ENCODE results near the gene CPEB4. TPM values are rescaled to one million over a fixed set of nuclear protein-coding genes. Genes with fewer than 3 reads are reported as not detected.

CPEB4 gene
- total and polyA plus RNA-seq, 9 of the 15 experiments (the other 6 are each of a cell fraction or from before 2014, with no cell fraction given) = 7.4 to 21.3 (median 12.4) TPM

GRCh38 chr5:173972925-173973615 lies 84.9 kb downstream of the CPEB4 start (continued):
- peak; percentile 59; the same call in 1 of the 2 replicates for TF ChIP-seq SMAD4 (CRISPR knock-in tag; conservative IDR thresholded peaks at IDR 0.05)
- TF ChIP-seq, protein P1, sequence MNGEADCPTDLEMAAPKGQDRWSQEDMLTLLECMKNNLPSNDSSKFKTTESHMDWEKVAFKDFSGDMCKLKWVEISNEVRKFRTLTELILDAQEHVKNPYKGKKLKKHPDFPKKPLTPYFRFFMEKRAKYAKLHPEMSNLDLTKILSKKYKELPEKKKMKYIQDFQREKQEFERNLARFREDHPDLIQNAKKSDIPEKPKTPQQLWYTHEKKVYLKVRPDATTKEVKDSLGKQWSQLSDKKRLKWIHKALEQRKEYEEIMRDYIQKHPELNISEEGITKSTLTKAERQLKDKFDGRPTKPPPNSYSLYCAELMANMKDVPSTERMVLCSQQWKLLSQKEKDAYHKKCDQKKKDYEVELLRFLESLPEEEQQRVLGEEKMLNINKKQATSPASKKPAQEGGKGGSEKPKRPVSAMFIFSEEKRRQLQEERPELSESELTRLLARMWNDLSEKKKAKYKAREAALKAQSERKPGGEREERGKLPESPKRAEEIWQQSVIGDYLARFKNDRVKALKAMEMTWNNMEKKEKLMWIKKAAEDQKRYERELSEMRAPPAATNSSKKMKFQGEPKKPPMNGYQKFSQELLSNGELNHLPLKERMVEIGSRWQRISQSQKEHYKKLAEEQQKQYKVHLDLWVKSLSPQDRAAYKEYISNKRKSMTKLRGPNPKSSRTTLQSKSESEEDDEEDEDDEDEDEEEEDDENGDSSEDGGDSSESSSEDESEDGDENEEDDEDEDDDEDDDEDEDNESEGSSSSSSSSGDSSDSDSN (IDR thresholded peaks at IDR 0.05; ENCODE audit: borderline replicate concordance in 1 of 2, low read depth in 2 of 2, low read length in 2 of 2) = 0 out of 4 replicates have a peak, but pooled peaks of 1 of the 2 experiments have one; percentile 44
- 0 out of 2 replicates have a peak, but pooled peaks have one; percentile 22 for TF ChIP-seq LCOR (CRISPR knock-in tag; IDR thresholded peaks at IDR 0.05)
- TF ChIP-seq ARID2 (IDR thresholded peaks at IDR 0.05) = peak; percentile 82
- TF ChIP-seq HDAC8 (tag; IDR thresholded peaks at IDR 0.05) = no peak
- TF ChIP-seq SMC3 (conservative IDR thresholded peaks at IDR 0.05; ENCODE audit: insufficient read depth, low read depth, low read length) = peak; percentile 96
- TF ChIP-seq FOXK1 (CRISPR knock-in tag; IDR thresholded peaks at IDR 0.05; ENCODE audit: borderline replicate concordance) = no peak
- TF ChIP-seq SLC30A9 (CRISPR knock-in tag; IDR thresholded peaks at IDR 0.05) = no peak
- TF ChIP-seq RBFOX2 (IDR thresholded peaks at IDR 0.05; ENCODE audit: low read depth, low read length) = peak; percentile 23; the same call in 1 of the 2 replicates
- TF ChIP-seq CTBP1 (IDR thresholded peaks at IDR 0.05; ENCODE audit: borderline replicate concordance) = peak; percentile 61; the same call in 1 of the 2 replicates
- TF ChIP-seq RBM39 (optimal IDR thresholded peaks at IDR 0.05; ENCODE audit: low read depth, low read length) = peak; percentile 46
- TF ChIP-seq GATAD2B (IDR thresholded peaks at IDR 0.05; ENCODE audit: borderline replicate concordance) = no peak
- TF ChIP-seq, protein P2, sequence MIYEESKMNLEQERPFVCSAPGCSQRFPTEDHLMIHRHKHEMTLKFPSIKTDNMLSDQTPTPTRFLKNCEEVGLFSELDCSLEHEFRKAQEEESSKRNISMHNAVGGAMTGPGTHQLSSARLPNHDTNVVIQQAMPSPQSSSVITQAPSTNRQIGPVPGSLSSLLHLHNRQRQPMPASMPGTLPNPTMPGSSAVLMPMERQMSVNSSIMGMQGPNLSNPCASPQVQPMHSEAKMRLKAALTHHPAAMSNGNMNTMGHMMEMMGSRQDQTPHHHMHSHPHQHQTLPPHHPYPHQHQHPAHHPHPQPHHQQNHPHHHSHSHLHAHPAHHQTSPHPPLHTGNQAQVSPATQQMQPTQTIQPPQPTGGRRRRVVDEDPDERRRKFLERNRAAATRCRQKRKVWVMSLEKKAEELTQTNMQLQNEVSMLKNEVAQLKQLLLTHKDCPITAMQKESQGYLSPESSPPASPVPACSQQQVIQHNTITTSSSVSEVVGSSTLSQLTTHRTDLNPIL (CRISPR knock-in tag; IDR thresholded peaks at IDR 0.05) = no peak
- peak in 1 of 2 experiments; percentile 5 for TF ChIP-seq E2F6 (IDR thresholded peaks at IDR 0.05; ENCODE audit: borderline replicate concordance in 1 of 2, extremely low read depth in 1 of 2, insufficient read depth in 1 of 2, insufficient read length in 1 of 2, low read depth in 1 of 2, low read length in 1 of 2, poor library complexity in 1 of 2, severe bottlenecking in 1 of 2)
- 0 out of 2 replicates have a peak, but pooled peaks have one; percentile 48 for TF ChIP-seq MBD1 (CRISPR knock-in tag; IDR thresholded peaks at IDR 0.05)
- TF ChIP-seq RBM34 (IDR thresholded peaks at IDR 0.05; ENCODE audit: borderline replicate concordance, insufficient read depth, low read length) = no peak
- TF ChIP-seq, protein P3, sequence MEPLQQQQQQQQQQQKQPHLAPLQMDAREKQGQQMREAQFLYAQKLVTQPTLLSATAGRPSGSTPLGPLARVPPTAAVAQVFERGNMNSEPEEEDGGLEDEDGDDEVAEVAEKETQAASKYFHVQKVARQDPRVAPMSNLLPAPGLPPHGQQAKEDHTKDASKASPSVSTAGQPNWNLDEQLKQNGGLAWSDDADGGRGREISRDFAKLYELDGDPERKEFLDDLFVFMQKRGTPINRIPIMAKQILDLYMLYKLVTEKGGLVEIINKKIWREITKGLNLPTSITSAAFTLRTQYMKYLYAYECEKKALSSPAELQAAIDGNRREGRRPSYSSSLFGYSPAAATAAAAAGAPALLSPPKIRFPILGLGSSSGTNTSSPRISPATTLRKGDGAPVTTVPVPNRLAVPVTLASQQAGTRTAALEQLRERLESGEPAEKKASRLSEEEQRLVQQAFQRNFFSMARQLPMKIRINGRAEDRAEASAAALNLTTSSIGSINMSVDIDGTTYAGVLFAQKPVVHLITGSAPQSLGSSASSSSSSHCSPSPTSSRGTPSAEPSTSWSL (CRISPR knock-in tag; IDR thresholded peaks at IDR 0.05; ENCODE audit: borderline replicate concordance) = 0 out of 2 replicates have a peak, but pooled peaks have one; percentile 60
- peak; percentile 61; the same call in 1 of the 2 replicates for TF ChIP-seq ZNF133 (CRISPR knock-in tag; IDR thresholded peaks at IDR 0.05)
